GM12801 (cell line): Measurements from ENCODE around the gene SNX13.

Source experiments
- CTCF ChIP-seq: IDR thresholded peaks from one replicate; pipeline ENCODE4 v1.5.1; 2011; ENCODE audit warnings: control low read depth; ENCODE audit not compliant: insufficient read length; ENCODE audit errors: extremely low read depth

Gene SNX13

DNA sequence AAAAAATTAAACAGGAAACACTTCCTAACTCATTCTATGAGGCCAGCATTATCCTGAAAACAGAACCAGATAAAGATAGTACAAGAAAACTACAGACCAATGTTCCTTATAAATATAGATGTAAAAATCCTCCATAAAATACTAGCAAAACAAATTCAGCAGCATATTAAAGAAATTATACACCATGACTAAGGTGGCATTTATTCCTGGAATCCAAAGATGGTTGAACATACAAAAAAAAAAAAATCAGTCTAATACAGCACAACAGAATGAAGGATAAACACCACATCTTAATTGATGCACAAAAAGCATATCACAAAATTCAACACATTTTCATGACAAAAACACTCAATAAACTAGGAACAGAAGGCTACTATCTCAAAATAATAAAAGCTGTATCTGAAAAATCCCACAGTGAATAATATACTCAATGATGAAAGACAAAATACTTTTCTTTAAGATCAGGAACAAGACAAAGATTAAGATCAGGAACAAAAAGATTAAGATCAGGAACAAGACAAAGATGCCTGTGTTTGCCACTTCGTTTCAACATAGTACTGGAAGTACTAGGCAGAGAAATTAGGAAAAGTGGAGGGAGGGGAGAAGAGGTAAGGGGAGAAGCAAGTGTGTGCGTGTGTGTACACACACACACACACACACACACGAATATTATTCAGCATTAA lies 95.6 kb downstream of the SNX13 start:
- no peak for TF ChIP-seq CTCF

DNA sequence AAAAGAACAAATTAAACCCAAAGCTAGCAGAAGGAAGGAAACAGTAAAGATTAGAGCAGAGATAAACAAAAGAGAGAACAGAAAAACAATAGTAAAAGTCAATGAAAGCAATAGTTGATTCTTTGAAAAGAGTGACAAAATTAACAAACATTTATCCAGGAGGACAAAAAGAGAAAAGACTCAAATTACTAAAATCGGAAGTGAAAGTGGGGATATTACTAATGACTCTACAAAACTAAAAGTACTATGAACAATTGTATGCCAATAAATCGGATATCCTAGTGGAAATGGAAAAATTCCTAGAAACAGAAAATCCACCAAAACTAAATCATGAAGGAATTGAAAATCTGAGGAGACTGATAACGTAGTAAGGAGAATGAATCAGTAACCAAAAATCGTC lies 96.3 kb downstream of the SNX13 start:
- TF ChIP-seq CTCF: no peak

GRCh38 chr7:17843041-17843440 lies 97.3 kb downstream of the SNX13 start:
- TF ChIP-seq CTCF: no peak

DNA sequence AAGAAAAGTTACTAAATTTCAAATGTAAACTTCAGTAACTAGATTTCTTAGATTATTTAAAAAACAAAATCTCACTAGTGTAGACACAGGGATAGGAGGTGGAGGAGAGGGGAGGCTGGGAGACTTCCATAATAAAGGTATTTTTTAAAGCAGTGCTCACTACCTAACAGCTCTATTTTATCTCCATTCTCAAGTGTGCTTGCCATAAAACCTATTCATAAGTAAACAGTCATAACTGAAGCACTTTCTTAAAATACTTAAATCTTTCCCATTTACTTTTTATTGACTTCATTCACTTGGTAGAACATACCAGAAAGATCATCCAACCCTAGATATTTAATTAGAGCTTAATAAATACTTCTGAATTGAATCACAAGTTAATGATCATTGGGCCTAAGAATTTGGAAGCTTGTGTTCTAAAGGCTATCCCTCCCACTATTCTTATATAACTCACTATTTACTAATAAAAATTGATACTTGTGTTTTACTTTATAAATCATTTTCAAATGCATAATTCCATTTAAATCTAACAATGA lies 107.4 kb downstream of the SNX13 start:
- TF ChIP-seq CTCF: no peak

DNA sequence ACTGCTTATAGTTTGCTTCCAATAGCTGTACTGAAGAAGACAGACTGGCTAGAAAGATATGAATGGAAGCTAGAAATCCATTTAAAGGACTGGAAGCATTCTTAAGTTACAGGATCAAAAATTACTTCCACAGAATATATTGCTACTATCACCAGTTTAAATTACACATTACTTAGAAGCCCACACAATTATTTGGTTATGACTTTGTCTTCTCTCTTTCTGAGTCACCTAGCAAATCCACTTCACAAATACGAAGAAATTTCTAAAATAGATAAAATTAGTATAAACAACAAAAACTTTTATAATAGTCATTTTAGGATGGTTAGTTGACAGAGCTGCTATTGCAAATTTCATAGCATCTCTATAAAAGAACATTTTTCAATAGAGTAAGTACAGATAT lies 108.1 kb downstream of the SNX13 start:
- no peak for TF ChIP-seq CTCF

DNA sequence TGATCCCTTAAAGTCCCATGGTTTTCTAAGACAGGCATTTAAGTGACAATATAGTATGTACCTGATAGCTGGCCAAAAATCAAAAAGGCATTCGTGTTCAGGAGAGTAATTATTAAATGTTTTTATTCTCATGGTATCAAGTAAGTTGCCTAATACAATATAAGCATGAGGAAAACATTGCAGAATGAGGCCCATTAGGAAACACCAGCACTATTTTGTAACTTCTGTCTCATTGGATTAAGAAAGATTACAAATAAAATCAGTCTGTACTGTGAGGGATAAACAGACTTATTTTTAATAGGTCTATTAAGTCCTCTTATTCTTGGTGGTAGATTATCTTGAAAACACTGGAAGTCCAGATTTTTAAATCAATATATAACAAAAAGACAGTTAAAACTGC lies 110.1 kb downstream of the SNX13 start:
- TF ChIP-seq CTCF: no peak

GRCh38 chr7:17829001-17829400 lies 111.3 kb downstream of the SNX13 start:
- no peak for TF ChIP-seq CTCF
